ENCODE results near the gene SPON1.
"Not testable (repeated sequence)": the region's sequence is repeated elsewhere in the genome, so short reads cannot be mapped to it uniquely, and the experiment has no call there.

Gene SPON1

DNA sequence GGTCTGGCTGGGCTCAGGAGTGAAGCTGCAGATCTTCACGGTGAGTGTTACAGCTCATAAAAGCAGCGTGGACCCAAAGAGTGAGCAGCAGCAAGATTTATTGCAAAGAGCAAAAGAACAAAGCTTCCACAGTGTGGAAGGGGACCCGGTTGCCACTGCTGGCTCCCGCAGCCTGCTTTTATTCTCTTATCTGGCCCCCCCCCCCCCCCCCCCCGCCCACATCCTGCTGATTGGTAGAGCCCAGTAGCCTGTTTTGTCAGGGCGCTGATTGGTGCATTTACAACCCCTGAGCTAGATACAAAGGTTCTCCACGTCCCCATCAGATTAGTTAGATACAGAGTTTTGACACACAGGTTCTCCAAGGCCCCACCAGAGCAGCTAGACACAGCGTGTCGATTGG, 128.1 kb downstream of the SPON1 start:
- not testable (repeated sequence) for FAIRE-seq

DNA sequence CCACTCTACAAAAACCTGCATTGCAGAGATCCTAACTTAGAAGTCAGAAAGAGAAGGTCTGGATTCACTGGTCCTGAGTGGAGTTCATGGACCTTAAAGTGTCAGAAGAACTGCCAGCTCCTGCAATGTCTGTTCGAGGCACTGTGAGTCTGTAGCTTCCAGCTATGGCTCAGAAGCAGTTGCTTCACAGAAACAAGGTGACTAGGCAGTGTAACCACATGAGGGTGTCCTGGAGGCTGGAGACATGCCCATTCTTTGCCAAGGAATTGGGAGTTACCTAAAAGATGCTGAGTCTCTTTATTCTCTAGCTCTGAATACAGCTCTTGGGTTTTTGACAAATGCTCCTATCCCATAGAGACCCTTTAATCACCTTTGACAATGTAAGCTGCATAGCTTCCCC, 130.5 kb downstream of the SPON1 start:
- no peak for FAIRE-seq

DNA sequence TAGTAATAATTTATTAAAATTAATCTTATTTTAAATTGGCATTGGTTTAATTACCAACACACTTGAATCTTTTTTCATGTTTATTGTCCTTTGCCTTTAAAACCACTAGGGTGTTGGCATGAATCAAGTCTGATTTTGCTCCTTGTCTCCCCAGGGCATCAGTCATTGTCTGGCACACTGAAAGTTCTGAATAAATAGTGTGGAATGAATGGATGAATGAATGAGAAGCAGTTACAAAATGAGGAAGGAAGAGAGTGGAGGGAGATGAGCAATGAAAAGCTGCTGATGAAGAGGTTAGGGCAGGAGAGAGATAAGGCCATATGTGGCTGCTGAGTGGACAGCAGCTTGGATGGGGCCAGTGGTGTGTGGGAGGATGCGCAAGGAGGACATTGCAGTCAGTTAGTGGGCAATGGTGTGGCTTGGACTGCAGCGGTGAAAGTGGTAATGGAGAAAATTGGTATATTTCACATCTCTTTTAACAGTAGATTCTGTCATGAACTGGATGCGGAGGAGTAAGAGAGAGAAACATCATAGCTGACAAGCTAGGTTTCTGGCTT, 132.0 kb downstream of the SPON1 start:
- FAIRE-seq, result no peak

DNA sequence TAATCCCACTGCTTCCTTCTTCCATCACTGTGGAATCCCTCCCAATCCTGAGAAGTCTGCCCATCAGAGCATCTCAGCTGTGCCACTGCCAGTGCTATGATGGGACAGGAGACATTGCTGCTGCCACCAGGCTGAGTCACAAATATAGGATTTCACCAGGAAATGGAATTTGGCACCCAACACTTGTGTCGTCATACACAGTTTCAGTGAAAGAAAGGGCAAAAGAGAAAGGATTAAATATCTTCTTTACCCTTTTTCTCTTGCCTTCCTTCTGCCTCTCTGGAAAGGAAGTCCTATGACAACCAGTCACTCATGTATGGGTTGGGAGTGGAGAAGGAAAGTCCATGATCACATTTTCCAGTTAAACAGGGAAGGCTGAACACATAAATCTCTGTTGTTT, 133.4 kb downstream of the SPON1 start:
- FAIRE-seq, result no peak

DNA sequence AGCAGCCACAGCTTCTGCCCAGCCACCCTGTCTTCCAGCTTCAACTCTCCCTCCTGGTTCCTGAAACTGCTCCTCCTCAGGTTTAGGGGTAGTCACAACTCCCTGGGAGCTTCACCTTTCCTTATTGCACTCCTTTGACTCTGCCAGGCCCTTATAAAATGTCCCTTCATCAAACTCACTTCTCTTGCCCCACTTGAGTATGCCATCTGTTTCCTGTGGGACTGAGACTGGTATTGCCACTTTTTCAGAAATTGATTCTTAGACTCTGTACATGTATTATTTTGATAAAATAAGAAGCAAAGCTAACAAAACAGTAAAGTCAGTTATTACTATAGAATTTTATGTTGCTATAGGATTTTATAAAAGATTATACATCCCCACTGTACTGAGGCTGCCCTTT, 134.1 kb downstream of the SPON1 start:
- no peak for FAIRE-seq

DNA sequence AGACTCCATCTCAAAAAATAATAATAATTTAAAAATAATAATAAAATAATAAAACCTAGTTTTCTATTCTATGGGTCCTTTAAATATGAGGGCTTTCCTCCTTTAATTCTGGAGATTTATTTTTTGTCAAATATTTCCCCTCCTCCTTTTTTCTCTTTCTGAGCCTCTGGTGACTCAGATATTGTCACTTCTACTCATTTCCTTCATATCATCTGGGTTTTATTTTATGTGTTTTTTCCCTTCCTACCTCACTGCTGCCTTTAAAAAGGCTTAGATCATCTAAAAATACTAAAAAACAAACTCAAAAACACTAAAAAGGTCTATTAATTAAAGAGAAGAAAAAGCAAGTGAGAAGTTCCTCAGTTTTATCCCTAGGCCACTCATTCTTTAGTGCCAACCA, 138.9 kb downstream of the SPON1 start:
- no peak for FAIRE-seq

DNA sequence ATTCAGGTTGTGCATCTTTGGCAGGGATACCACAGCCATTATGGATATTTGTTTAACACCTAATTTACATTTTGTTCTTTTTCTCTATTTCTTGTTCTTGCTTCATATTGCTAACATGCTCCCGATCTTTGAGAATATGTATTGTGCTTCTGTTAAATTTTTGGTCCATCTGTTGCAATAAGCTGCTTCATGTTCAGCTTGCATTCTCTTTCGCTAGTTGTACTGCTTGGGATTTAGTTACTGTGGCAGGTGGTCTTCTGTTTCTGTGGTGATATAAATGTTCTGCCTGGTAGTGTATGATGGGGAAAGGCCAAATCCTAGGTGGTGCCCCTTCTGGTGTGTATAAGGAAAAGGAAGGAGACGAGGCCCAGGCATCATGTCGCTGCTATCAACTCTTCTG, 140.2 kb downstream of the SPON1 start:
- no peak for FAIRE-seq

DNA sequence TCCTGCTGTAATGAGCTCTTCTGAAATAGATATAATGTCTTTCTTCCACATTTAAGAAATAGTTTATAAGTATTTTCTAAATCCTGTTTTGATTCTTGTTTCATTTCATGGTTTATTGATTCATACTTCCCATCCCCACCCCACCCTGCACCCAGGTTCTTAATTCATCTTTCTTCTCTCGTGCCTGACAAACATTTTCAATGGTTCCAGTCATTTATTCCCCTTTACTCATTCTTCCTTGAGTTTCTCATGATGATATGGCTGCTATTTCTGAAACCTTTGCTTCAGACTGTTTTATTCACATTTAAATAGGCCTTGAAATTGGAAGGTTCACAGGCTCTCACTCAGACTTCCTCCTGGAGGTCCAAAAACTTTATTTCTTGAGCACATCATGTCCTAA, 142.9 kb downstream of the SPON1 start:
- no peak for FAIRE-seq

DNA sequence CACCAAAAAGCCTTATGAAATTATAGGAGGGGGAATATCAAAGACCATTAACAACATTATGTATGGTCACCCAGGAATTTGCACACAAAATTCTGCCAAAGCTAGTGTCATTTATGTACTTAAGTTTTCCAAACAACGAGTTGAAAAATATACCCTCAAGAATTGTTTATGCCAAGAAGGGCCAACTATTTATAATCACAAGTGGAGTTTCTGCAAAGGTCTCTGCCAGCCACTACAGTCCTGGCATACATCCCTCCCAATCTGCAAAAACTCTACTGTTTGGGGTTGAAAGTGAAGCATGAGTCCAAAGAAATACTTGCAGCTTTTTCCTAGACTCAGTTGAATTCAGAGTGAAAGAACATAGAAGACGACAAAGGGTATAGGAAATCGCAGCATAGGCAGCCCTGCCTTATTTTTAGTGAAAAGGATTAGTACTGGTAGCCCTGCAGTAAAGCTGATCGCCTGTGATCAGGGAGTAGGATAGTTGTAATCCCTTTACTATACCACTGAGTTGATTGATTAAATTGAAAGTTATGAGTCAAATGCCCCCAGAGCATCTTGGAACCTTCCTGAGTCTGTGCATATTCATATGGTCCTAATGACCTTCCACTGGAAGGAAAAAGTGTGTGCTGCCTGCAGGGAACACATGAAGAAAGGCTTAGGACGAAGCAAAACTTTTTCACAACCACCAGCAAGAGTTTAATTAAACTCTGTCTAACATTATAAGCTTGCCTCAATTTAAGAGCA, 144.0 kb downstream of the SPON1 start:
- FAIRE-seq, result no peak

DNA sequence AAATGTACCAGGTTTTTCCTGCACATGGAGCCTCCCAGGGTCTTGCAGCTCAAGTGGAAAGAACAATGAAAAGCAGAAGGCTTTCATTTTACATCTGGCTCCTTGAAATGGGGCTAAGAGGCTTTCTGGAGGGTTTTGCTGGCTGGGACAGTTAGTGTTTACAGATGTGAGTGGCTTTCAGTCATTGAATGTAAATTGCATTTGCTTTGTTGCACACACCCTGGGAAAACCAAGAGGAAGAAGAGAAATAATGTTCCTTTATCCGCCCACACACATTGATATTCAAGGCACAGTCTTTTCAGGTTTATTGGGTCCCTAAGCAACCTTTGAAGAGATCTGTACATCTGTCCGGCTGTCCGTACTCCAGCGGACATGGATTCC, 144.5 kb downstream of the SPON1 start:
- FAIRE-seq, result no peak

DNA sequence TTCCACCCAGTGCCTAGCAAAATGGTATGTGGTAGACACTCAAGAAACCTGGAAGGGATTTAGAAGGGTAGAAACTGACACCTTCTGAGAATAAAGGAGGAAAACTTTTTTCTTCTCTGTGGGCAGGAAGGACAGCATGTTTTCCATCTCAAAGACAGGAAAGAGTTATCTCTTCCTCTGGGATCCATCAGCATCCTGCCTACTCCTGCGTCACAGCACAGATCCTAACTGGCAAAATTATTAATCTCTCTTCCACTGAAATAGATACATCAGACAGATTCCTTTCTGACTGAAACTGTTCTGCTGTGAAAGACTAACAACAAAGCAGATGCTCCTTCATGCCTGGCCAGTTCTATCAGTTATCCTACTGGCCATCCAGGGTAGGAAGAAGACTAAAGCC, 147.2 kb downstream of the SPON1 start:
- FAIRE-seq, result no peak

DNA sequence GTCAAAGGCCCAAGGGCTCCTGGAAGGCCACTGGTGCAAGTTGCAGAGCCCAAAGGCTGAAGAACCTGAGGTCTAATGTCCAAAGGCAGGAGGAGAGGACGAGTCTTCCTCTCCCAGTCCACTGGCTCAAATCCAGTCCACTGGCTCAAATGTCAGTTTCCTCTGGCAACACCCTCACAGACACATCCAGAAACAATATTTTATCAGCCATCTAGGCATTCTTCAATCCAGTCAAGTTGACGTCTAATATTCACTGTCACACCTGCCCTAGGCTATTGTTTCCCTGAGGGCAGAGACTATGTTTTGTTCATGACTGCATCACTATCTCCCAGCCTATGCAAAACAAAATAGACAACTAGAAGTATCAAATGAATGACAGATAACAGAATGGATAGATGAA, 148.1 kb downstream of the SPON1 start:
- no peak for FAIRE-seq

DNA sequence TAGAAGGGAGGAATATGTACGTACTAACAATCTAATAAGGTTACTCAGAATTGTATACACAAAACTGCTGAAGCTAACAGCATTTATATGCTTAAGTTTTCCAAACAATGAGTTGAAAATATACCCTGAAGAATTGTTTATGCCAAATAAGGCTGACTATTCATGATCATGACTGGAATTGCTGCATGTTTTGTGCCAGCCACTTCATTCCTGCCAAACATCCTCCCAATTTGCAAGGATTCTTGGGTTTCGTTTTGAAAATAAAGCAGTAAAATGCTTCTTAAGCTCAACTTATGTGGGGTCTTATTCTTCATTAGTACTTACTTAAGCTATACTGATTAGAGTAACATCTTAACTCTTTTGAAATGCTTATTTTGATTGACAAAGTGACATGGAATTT, 149.0 kb downstream of the SPON1 start:
- no peak for FAIRE-seq

DNA sequence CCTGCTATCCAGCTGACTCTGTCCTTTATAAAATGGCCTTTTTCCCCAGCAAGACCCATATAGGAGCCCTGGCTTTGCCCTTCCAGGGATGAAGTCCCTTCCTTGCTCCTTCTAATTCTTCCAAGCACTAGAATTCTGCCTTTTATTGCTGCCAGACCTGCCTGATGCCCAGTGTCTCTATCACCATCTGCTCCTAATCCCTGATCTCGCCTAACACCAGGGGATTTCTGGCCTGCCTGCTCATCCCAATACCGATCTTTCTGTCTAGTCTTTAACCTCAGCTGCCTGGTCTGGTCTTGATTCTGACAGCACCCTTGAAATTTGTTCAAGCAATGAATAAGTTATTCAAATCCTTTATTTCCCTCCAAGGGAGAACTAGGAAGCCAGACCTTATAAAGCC, 150.2 kb downstream of the SPON1 start:
- no peak for FAIRE-seq

DNA sequence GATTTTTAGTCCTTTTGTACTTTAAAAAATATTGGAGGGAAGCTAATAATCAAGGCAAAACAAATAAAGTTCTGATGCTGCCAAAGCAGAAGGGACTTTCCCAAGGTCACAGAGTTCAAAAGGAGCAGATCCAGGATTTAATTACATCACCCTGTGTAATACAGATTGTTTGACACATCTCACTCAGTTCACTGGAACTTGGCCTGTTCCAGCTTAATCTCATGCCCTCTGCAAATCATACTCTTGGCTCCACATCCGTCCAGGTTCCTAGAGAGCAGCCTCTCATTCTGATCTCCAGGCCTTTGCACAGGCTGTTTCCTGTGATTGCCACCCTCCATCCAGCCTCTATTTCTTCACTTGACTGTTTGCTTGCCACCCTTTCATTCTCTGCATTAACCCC, 151.7 kb downstream of the SPON1 start:
- no peak for FAIRE-seq

DNA sequence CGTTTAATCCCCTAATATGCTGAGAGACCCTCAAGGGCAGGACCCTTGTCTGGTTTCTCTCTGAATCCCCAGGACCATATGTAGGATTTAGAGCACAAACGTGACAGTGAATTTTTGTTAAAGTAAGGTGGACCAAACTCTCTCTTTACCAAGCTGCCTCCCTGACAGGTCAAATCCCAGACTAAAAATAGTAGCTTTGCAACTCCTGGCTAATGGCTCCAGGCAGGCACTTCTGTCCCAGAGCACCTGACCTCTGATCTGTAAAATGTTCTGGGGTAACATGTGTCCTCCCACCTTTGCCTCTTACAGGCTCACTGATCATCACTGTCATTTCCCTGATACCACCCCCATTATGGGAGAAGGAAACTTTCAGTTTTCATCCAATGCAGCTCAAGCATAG, 152.3 kb downstream of the SPON1 start:
- FAIRE-seq, result no peak

DNA sequence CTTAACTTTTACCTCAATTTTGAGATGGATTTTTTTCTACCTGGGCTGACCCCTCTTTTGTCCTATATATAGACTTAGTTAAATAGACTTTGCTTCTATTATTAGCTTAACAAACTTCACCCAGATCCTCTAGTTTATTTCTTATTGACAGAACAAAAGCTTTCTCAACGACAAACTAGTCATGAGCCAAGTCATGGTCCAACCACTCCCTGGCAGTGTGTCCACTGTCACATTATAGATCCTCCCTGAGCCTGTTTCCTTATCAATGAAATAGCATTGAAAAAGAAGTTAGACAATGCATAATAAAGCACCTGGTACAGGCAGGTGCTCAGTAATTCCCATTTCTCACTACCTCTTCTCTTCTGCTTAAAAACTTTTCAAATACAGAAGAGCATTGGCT, 155.1 kb downstream of the SPON1 start:
- FAIRE-seq, result no peak

DNA sequence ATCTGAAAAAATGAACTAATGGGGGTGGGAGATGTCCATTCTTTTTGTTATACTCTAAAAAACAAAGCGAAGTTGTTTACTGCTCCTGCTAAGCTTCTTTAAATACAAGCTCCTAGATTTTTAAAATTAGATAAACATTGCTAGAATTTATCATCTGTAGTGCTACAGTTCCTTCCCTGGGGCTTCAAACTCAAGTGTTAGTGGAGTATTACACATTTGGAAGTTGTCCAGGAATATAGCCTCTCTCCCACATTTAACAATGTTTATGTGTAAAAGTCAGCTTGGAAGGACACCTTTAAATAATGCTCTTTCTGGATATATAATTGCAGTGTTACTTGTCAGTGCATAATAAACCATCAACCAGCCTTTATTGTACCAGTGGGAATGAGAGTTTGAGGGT, 155.5 kb downstream of the SPON1 start:
- no peak for FAIRE-seq

DNA sequence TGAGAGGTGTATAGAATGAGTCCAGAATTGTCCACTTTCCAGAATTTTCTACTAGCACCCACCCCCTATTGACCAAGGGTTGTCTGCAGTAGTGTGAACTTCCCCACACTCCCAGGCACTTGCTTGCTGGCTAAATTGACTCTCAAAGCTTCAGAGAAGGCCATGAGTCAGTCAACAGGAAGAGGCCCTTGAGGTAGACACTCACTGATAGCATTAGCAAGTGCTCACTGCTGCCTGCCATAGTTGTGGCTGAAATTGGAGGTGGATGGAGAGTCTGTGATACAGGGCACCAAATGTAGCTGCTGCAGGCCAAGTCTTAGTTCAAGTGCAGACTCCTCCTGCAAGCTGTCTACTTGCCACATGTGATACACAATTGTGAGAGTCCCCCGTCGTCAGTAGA, 156.8 kb downstream of the SPON1 start:
- no peak for FAIRE-seq

DNA sequence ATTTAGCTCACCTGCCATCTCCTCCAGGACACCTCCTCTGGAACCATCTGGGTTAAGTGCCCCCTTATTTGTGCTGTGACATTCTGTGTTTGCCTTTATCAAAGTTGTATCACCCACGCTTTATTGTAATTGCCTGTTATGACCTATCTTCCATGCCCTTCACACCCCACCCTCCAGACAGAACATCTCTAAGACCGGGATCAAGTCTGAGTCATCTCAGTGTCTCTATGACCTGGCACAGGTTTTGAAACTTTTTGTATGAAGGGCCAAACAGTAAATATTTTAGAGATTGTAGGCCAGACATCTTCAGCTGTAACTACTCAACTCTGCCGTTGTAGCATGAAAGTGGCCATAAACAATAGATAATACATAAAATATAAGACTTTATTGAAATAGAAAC, 161.8 kb downstream of the SPON1 start:
- no peak for FAIRE-seq

DNA sequence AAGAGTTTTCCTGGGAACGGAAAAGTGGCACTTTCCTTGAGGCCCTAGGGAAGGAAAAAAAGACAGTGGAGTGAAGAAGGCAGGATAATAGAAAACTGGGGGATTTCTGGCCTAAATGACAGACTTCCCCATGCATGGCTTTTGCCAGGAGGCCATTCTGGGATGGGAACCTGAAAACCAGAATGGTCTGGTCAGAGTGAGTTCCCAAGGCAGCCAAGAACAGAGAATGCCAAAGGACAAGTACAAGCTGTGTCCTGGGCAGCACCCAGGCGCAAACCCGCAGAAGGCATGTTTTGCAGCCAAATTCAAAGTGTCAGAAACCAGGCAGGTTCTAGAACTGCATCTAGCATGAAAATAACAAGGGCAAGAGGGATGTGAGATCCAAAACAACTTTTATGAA, 162.4 kb downstream of the SPON1 start:
- FAIRE-seq, result no peak

DNA sequence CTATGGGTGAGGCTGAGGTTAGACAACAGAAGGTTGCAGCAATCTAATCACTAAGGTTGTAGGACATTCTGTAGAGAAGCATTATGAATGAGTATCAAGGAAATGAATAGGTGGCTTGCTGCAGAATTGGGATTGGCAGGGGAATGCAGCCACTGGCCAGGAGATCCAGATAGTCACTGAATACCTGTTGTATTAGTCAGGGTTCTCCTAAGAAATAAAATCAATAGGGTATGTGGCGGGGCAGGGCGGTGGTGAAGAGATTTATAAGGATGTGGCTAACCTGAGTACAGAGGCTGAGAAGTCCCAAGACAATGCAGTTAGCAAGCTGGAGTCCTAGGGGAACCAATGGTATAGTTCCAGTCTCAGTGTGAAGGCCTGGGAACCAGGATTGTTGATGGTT, 163.0 kb downstream of the SPON1 start:
- no peak for FAIRE-seq

DNA sequence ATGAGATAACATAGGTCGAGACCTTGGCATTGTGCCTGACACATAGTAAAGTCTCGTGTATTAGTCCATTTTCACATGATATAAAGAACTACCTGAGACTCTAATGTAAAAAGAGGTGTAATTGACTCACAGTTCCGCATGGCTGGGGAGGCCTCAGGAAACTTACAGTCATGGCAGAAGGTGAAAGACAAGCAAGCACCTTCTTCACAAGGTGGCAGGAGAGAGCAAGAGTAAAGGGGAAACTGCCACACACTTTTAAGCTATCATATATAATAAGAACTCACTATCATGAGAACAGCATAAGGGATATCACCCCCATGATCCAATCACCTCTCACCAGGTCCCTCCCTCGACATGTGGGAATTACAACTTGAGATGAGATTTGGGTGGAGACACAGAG, 165.2 kb downstream of the SPON1 start:
- no peak for FAIRE-seq

DNA sequence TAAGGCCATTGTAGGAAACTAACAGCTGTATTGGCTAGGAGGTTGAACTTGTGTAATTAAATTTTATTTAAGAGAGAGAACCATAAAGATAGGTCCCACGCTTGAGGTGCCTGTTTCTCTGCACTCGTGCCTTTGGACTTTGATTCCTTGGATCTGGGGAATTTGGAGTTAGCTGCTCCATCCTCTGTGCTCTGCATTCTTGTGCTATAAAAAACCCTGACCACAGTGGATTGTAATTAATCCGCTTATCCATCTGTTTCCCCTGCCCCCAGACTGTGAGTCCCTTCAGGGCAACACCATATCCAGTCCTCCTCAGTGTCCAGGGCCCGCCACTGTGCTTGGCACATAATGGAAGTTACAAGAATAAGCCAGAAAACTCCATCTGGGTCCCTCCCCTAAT, 169.8 kb downstream of the SPON1 start:
- no peak for FAIRE-seq

DNA sequence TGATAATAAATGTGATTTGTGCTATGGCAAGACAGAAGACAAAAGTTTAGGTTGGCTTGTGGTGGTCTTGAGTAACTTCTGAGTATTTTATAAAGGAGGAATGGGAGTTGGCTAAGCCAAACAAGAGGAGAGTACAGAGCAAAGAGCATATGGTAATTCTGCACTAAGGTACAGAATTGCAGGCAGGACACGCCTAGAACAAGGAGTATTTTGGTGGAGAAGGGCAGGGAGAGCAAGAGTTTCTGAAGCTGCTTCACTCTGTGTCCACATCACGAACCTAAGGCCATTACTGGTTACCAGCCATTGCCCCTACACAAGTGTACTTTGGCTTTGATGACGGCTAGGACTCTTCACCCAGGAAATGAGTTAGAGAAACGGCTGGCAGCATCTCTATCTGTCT, 170.9 kb downstream of the SPON1 start:
- no peak for FAIRE-seq

All from A204.1 (cell line).